ENCODE measurements around the gene CEP170. TPM values are rescaled to one million over a fixed set of nuclear protein-coding genes. Genes with fewer than 3 reads are reported as not detected.
A peak's percentile ranks its signal among the peaks of the same experiment; 100 is the strongest.

Gene CEP170
- total RNA-seq, 1 donor from 2014 or later, result 86.5 TPM

DNA sequence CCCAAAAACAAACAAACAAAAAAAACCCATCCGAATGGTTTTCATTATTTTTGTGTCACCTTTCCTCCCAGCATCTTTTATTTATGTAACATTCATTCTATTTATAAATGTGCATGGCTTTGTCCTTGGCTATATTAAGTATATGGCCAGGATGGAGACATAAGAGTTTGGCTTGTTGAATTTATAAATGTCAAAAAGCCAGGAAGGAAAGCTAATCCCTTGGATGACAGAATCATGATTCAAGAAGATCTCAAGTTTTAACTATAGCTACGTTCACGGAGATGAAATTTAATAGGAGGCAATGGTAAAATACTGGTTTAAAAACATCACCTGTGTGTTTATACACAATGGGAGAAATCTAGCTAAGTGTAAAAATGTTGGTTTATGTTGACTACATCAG lies 5.0 kb downstream of the CEP170 start:
- Histone ChIP-seq H3K27me3 (no peaks in the 10 kb centered on the region), H3K4me1 (peaks cover 38% of the 10 kb centered on the region), H3K9me3 (no peaks in the 10 kb centered on the region), H3K4me3 (no peak overlapping the region), H3K27ac (no peak overlapping the region), H3K36me3 (no peaks in the 10 kb centered on the region)
- intact Hi-C loops (cut with DNase I), result no loop called here
- ATAC-seq (no peak), DNase-seq (no peak)
- no peak for TF ChIP-seq CTCF (IDR thresholded peaks at IDR 0.05)

DNA sequence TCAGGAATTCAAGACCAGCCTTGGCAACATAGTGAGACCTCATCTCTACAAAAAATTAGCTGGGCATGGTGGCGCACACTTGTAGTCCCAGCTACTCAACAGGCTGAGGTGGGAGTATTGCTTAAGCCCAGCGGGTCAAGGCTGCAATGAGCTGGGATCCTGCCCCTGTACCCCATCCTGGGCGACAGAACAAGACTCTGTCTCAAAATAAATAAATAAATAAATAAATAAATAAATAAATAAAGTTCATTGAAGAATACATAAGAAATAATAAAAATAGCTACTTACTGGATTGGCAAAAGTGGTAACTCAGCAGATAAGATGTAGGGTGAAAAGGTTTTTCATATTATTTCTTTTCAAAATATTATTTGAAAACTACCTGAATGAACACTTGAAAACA lies 5.9 kb downstream of the CEP170 start:
- DNase-seq (no peak), ATAC-seq (no peak)
- Histone ChIP-seq H3K36me3 (no peaks in the 10 kb centered on the region), H3K4me1 (peaks cover 38% of the 10 kb centered on the region), H3K4me3 (no peak overlapping the region), H3K27ac (no peak overlapping the region), H3K9me3 (no peaks in the 10 kb centered on the region), H3K27me3 (no peaks in the 10 kb centered on the region)
- intact Hi-C loops (cut with DNase I), result no loop called here
- TF ChIP-seq CTCF (IDR thresholded peaks at IDR 0.05), result no peak

DNA sequence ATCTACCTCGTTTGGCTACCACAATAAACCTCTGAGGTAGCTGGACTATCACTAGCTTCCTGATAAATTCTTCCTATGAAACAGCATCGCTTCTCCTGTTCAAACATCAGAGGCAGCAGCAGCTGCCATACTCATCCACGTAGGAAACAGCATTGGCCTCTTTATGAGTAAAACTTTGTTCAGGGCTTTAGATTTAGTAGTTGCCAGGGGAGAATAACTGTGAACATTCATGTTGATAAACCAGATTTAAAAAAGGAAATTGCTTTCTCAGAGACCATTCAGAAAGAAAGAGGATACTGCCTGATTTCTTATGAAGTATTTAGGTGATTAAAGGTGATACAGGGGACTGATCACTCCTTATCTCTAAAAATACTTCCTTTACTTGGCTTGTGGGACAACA lies 7.2 kb downstream of the CEP170 start:
- no peak for TF ChIP-seq CTCF (IDR thresholded peaks at IDR 0.05)
- DNase-seq (no peak), ATAC-seq (no peak)
- H3K4me3 ChIP-seq, result no peak overlapping the region
- H3K36me3 ChIP-seq, result no peaks in the 10 kb centered on the region
- H3K27ac ChIP-seq, result no peak overlapping the region
- intact Hi-C loops (cut with DNase I), result no loop called here
- H3K4me1 ChIP-seq, result peaks cover 38% of the 10 kb centered on the region
- H3K9me3 ChIP-seq, result no peaks in the 10 kb centered on the region
- no peaks in the 10 kb centered on the region for H3K27me3 ChIP-seq

GRCh38 chr1:243246916-243247315 lies 8.2 kb downstream of the CEP170 start:
- H3K27me3 ChIP-seq, result no peaks in the 10 kb centered on the region
- H3K27ac ChIP-seq, result no peak overlapping the region
- no peak for TF ChIP-seq CTCF (IDR thresholded peaks at IDR 0.05)
- H3K4me3 ChIP-seq, result no peak overlapping the region
- no peaks in the 10 kb centered on the region for H3K36me3 ChIP-seq
- H3K9me3 ChIP-seq, result no peaks in the 10 kb centered on the region
- DNase-seq (no peak), ATAC-seq (peak; percentile 84)
- intact Hi-C loops (cut with DNase I), result no loop called here
- H3K4me1 ChIP-seq, result peaks cover 31% of the 10 kb centered on the region

DNA sequence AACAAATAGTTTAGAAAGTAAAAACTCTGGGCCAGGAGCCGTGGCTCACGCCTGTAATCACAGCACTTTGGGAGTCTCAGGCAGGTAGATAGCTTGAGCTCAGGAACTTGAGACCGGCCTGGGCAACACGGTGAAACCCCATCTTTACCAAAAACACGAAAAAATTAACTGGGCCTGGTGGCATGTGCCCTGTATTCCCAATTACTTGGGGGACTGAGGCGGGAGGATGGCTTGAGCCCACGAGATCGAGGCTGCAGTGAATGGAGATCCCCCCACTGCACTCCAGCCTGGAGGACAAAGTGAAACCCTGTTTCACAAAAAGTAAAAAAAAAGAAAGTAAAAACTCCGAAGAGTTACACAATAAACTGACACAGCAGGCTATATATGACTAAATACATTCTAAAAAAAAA lies 10.6 kb downstream of the CEP170 start:
- peaks cover 11% of the 10 kb centered on the region for H3K4me1 ChIP-seq
- DNase-seq, result no peak
- no peaks in the 10 kb centered on the region for H3K27me3 ChIP-seq
- intact Hi-C loops (cut with DNase I), result no loop called here
- H3K36me3 ChIP-seq, result no peaks in the 10 kb centered on the region
- no peak for ATAC-seq
- H3K27ac ChIP-seq, result no peak overlapping the region
- H3K4me3 ChIP-seq, result no peak overlapping the region
- no peaks in the 10 kb centered on the region for H3K9me3 ChIP-seq
- no peak for TF ChIP-seq CTCF (IDR thresholded peaks at IDR 0.05)

DNA sequence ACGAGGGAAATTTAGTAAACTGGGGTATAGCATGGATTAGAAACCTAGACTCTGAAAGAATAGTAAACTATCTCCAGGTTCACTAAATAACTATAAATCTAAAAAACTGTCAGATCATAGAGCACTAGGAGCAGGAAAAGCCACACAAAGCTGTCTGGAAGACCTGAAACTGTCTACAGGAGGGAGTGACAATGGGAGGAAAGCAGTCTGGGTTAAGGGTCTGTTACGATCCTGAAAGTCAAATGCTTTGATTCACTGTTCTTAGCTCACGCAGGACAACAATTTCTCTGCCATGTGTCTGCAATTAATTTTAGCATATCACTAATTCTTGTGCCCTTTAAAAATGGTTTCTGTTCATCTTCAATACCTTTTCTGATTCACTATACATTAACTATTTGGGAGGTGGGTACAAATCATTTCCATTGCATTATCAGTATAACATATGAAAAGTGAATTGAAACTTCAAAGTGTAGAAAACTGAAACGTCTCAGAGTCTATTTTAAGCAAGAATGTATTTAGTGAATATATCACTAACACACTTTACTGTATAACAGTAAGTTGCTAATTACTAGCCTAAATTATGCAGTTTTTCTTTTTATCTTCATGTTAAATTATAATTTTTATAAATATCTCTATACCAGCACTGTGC lies 18.4 kb downstream of the CEP170 start:
- H3K4me3 ChIP-seq, result no peak overlapping the region
- no peak for TF ChIP-seq CTCF (IDR thresholded peaks at IDR 0.05)
- H3K36me3 ChIP-seq, result no peaks in the 10 kb centered on the region
- ATAC-seq (no peak), DNase-seq (no peak)
- H3K9me3 ChIP-seq, result no peaks in the 10 kb centered on the region
- peaks cover 6% of the 10 kb centered on the region for H3K4me1 ChIP-seq
- H3K27ac ChIP-seq, result peak overlapping the region; percentile 9
- intact Hi-C loops (cut with DNase I), result no loop called here
- no peaks in the 10 kb centered on the region for H3K27me3 ChIP-seq
